H1 (cell line): ENCODE results near the gene CNIH4.

Experiments used
- CBX5 ChIP-seq: fragments of 300-800, 300-1000 bp; sonication (generic); IDR thresholded peaks from 2 replicates; pipeline ENCODE4 v1.7.1; 2016; ENCODE audit warnings: antibody characterized with exemption, low read length, low read depth
- CHD2 ChIP-seq: IDR thresholded peaks from 2 replicates; pipeline ENCODE4 v1.6.1; 2012; ENCODE audit warnings: low read length, improper control_type of control experiment
- JUND ChIP-seq: IDR thresholded peaks from 2 replicates; pipeline ENCODE4 v1.6.1; 2011; ENCODE audit warnings: mild to moderate bottlenecking, improper control_type of control experiment, low read length
- TEAD4 ChIP-seq: IDR thresholded peaks from 2 replicates; pipeline ENCODE4 v1.6.1; 2012; ENCODE audit warnings: low read depth, low read length, inconsistent platforms, mixed read lengths
- TF ChIP-seq, protein P1 (sequence below): IDR thresholded peaks from 2 replicates; pipeline ENCODE4 v1.6.1; 2012; ENCODE audit warnings: low read length, inconsistent platforms

DNA sequence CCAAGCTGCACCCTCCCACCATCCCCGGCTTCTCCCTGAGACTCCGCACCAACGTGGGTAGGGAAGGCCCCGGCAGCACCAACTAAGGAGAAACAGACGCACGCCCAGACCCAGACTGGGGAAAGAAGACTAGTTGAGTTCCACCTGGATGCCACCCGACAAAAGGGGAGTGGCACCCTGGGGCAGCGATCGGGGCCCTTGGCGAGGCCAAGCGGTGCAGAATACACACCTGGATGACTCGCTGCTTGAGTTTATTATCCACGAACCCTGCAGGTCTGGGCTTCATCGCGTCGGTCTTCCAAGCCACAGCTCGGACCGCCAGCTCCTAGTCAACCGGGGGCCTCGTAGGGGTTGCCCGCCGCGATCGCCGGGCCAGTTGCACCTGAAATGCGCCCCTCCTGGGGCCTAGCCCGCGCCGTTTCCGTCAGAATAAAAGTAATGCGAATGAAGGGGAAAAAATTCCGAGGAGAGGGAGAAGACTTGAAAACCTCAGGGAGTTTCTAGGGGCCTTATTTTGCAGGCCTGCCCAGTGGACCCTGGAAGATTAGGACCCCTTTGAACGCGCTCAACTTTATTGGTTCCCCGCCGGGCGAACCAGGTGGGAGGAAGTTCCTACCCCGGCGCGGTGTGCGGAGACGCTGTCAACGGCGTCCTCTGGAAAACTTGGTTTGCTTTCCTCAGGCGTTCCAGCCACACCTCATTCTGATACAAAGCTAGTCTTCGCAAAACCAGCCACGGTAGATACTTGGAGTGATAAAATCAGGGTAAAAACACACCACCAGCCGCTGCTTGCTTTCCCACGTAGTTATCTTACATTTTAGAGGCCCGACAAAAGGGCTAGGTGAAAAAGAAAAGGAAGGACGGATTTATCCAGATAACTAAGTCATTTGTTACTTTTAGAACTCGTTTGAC lies 26.6 kb upstream of the CNIH4 start, which contains the start of gene NVL:
- TF ChIP-seq, protein P1, sequence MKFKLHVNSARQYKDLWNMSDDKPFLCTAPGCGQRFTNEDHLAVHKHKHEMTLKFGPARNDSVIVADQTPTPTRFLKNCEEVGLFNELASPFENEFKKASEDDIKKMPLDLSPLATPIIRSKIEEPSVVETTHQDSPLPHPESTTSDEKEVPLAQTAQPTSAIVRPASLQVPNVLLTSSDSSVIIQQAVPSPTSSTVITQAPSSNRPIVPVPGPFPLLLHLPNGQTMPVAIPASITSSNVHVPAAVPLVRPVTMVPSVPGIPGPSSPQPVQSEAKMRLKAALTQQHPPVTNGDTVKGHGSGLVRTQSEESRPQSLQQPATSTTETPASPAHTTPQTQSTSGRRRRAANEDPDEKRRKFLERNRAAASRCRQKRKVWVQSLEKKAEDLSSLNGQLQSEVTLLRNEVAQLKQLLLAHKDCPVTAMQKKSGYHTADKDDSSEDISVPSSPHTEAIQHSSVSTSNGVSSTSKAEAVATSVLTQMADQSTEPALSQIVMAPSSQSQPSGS: peak; percentile 30; the same call in 1 of the 2 replicates
- TF ChIP-seq CBX5 (no peak), JUND (no peak), TEAD4 (no peak), CHD2 (no peak)
